Measurements from ENCODE around the gene MRPL23. TPM values are rescaled to one million over a fixed set of nuclear protein-coding genes. Genes with fewer than 3 reads are reported as not detected.

MRPL23 gene
- total and polyA plus RNA-seq, 2 donors (not counting 3 experiments of a cell fraction or from before 2014, with no cell fraction given), result 72.7 to 222 TPM

DNA sequence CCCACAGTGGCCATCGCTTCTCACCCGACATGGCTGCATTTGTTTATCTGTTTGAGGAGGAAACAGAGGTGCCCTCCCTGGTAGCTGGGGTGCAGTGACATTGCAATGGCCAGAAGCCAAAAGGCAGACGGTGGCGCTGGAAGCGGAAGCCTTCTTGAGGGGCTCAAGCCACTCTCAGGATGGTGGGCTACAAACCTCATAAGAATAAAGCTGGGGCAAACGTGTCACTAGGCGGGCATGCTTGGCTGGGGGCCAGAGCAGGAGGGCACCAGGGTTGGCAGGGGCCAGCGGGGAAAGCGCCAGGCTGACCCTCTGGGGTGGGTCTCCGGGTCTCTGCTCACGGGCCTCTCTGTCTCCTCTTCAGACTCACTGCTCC, 15.0 kb upstream of the MRPL23 start:
- H3K27me3 ChIP-seq (ENCODE audit: control insufficient read depth in 2 of 2, insufficient read depth in 2 of 2, low read length in 2 of 2), result no peaks in the 10 kb centered on the region
- H3K9me1 ChIP-seq (replicated peaks; ENCODE audit: control insufficient read depth, extremely low read depth, insufficient read depth, low read length), result no peaks in the 10 kb centered on the region
- POLR2A ChIA-PET, result no interaction called here
- TF ChIP-seq MYC (IDR thresholded peaks at IDR 0.05; ENCODE audit: low read depth, low read length) (no peak), JUN (IDR thresholded peaks at IDR 0.05; ENCODE audit: borderline replicate concordance, insufficient read depth, insufficient read length, low read depth) (no peak), EZH2 (IDR thresholded peaks at IDR 0.05; ENCODE audit: borderline replicate concordance, low read depth, low read length, severe bottlenecking) (no peak), GATA2 (IDR thresholded peaks at IDR 0.05; ENCODE audit: insufficient read depth, insufficient read length, low read depth, low read length) (no peak), POLR2A (IDR thresholded peaks at IDR 0.05; ENCODE audit: low read depth, low read length) (no peak), FOS (IDR thresholded peaks at IDR 0.05; ENCODE audit: borderline replicate concordance, insufficient read depth, low read length) (no peak), POLR2AphosphoS5 (IDR thresholded peaks at IDR 0.05; ENCODE audit: insufficient read depth, low read depth, low read length) (no peak)
- TF ChIP-seq, protein P1, sequence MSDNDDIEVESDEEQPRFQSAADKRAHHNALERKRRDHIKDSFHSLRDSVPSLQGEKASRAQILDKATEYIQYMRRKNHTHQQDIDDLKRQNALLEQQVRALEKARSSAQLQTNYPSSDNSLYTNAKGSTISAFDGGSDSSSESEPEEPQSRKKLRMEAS (IDR thresholded peaks at IDR 0.05; ENCODE audit: insufficient read depth, insufficient read length), result no peak
- TF ChIP-seq, protein P2, sequence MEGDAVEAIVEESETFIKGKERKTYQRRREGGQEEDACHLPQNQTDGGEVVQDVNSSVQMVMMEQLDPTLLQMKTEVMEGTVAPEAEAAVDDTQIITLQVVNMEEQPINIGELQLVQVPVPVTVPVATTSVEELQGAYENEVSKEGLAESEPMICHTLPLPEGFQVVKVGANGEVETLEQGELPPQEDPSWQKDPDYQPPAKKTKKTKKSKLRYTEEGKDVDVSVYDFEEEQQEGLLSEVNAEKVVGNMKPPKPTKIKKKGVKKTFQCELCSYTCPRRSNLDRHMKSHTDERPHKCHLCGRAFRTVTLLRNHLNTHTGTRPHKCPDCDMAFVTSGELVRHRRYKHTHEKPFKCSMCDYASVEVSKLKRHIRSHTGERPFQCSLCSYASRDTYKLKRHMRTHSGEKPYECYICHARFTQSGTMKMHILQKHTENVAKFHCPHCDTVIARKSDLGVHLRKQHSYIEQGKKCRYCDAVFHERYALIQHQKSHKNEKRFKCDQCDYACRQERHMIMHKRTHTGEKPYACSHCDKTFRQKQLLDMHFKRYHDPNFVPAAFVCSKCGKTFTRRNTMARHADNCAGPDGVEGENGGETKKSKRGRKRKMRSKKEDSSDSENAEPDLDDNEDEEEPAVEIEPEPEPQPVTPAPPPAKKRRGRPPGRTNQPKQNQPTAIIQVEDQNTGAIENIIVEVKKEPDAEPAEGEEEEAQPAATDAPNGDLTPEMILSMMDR (IDR thresholded peaks at IDR 0.05; ENCODE audit: extremely low read depth in 1 of 2, insufficient read depth in 1 of 2, low read depth in 1 of 2, low read length in 2 of 2), result no peak
- intact Hi-C loops (cut with micrococcal nuclease) (no loop called here), dilution Hi-C loops (cut with MboI; ENCODE audit: extremely low pct_ligation_motif_present, low sequenced_read_pairs) (no loop called here)
- FAIRE-seq, result no peak
- no peaks in the 10 kb centered on the region for H4K20me1 ChIP-seq (replicated peaks; ENCODE audit: control insufficient read depth, extremely low read depth, insufficient read depth, low read length)
- no peak overlapping the region for H3K4me2 ChIP-seq (ENCODE audit: insufficient read depth, low read length)
- H3K4me1 ChIP-seq (ENCODE audit: control insufficient read depth, extremely low read depth, insufficient read depth, low read length), result no peaks in the 10 kb centered on the region
- BruUV-seq (replicated peaks), result no TSS peak
- H3K27ac ChIP-seq (ENCODE audit: insufficient read depth, low read depth, low read length), result no peak overlapping the region
- H3K79me2 ChIP-seq (ENCODE audit: control insufficient read depth, insufficient read depth, low read length), result no peaks in the 10 kb centered on the region
- CTCF ChIA-PET, result no interaction called here
- H3K4me3 ChIP-seq (replicated peaks in 1 of 3; ENCODE audit: insufficient read depth in 1 of 3, low read depth in 1 of 3, low read length in 3 of 3), result no peak overlapping the region
- H3K9ac ChIP-seq (replicated peaks; ENCODE audit: extremely low read depth, insufficient read depth, low read length), result no peak overlapping the region
- H3K9me3 ChIP-seq (replicated peaks; ENCODE audit: control insufficient read depth, insufficient read depth, low read length), result no peaks in the 10 kb centered on the region
- H2AFZ ChIP-seq (ENCODE audit: low read depth, low read length), result no peak overlapping the region
- no peaks in the 10 kb centered on the region for H3K36me3 ChIP-seq (ENCODE audit: control insufficient read depth in 2 of 2, extremely low read depth in 1 of 2, insufficient read depth in 2 of 2, low read length in 2 of 2)
- no peak for DNase-seq (ENCODE audit: low read depth, low spot score)
